ENCODE measurements around the gene MRPL41.

MRPL41 gene

GRCh38 chr9:137580954-137581322 is 29.3 kb downstream of the MRPL41 start:
- no peak for TF ChIP-seq CTCF (IDR thresholded peaks at IDR 0.05; ENCODE audit: unreplicated experiment in 3 of 3)
- H3K36me3 Mint-ChIP-seq (ENCODE audit: low read depth): peaks cover 25% of the 10 kb centered on the region
- no peaks in the 10 kb centered on the region for H3K27me3 Mint-ChIP-seq (ENCODE audit: low read depth)
- H3K9me3 Mint-ChIP-seq: no peaks in the 10 kb centered on the region
- peaks cover 13% of the 10 kb centered on the region for H3K4me1 Mint-ChIP-seq
- H3K27ac Mint-ChIP-seq: no peak overlapping the region
- H3K4me3 Mint-ChIP-seq: peak overlapping the region in 2 of 3 experiments; percentile 9 to 41

GRCh38 chr9:137581361-137582285 is 29.9 kb downstream of the MRPL41 start:
- peaks cover 29% of the 10 kb centered on the region for H3K36me3 Mint-ChIP-seq (ENCODE audit: low read depth)
- TF ChIP-seq CTCF (IDR thresholded peaks at IDR 0.05; ENCODE audit: unreplicated experiment in 3 of 3): no peak
- H3K9me3 Mint-ChIP-seq: no peaks in the 10 kb centered on the region
- no peaks in the 10 kb centered on the region for H3K27me3 Mint-ChIP-seq (ENCODE audit: low read depth)
- H3K4me3 Mint-ChIP-seq: peak overlapping the region; percentile 17 to 65 (median 45)
- no peak overlapping the region for H3K27ac Mint-ChIP-seq
- H3K4me1 Mint-ChIP-seq: peaks cover 11% of the 10 kb centered on the region

GRCh38 chr9:137582286-137582860 is 30.7 kb downstream of the MRPL41 start:
- peaks cover 6% of the 10 kb centered on the region for H3K4me1 Mint-ChIP-seq
- peaks cover 33% of the 10 kb centered on the region for H3K36me3 Mint-ChIP-seq (ENCODE audit: low read depth)
- H3K4me3 Mint-ChIP-seq: peak overlapping the region in 2 of 3 experiments; percentile 45 to 65
- H3K27me3 Mint-ChIP-seq (ENCODE audit: low read depth): no peaks in the 10 kb centered on the region
- TF ChIP-seq CTCF (IDR thresholded peaks at IDR 0.05; ENCODE audit: unreplicated experiment in 3 of 3): peak in 1 of 3 experiments; percentile 14
- no peaks in the 10 kb centered on the region for H3K9me3 Mint-ChIP-seq
- H3K27ac Mint-ChIP-seq: no peak overlapping the region

GRCh38 chr9:137583347-137583746 is 31.7 kb downstream of the MRPL41 start:
- Mint-ChIP-seq H3K4me1 (peaks cover 6% of the 10 kb centered on the region), H3K27me3 (ENCODE audit: low read depth) (no peaks in the 10 kb centered on the region), H3K36me3 (ENCODE audit: low read depth) (peaks cover 40% of the 10 kb centered on the region), H3K27ac (peak overlapping the region in 2 of 3 experiments; percentile 26 to 46), H3K4me3 (peak overlapping the region in 1 of 3 experiments; percentile 29), H3K9me3 (no peaks in the 10 kb centered on the region)
- no peak for TF ChIP-seq CTCF (IDR thresholded peaks at IDR 0.05; ENCODE audit: unreplicated experiment in 3 of 3)

GRCh38 chr9:137583957-137584356 is 32.3 kb downstream of the MRPL41 start:
- TF ChIP-seq CTCF (IDR thresholded peaks at IDR 0.05; ENCODE audit: unreplicated experiment in 3 of 3): no peak
- H3K27ac Mint-ChIP-seq: peak overlapping the region in 2 of 3 experiments; percentile 26 to 46
- no peaks in the 10 kb centered on the region for H3K27me3 Mint-ChIP-seq (ENCODE audit: low read depth)
- H3K36me3 Mint-ChIP-seq (ENCODE audit: low read depth): peaks cover 40% of the 10 kb centered on the region
- peak overlapping the region in 1 of 3 experiments; percentile 29 for H3K4me3 Mint-ChIP-seq
- no peaks in the 10 kb centered on the region for H3K9me3 Mint-ChIP-seq
- H3K4me1 Mint-ChIP-seq: peaks cover 6% of the 10 kb centered on the region

All from nephron (organoid).